Astrocyte (in vitro differentiated cells and primary cell): ENCODE measurements around the gene ANTXR1.

ENCODE experiments used
- EZH2 ChIP-seq: IDR thresholded peaks from 2 replicates; pipeline ENCODE4 v1.6.1; 2012; ENCODE audit warnings: mild to moderate bottlenecking, low read length, inconsistent platforms; ENCODE audit not compliant: insufficient read depth
- TF ChIP-seq, protein P1 (sequence below): IDR thresholded peaks from 2 replicates; pipeline ENCODE4 v1.5.1; 2011; ENCODE audit warnings: low read depth, mild to moderate bottlenecking, inconsistent platforms, low read length, moderate library complexity; ENCODE audit not compliant: insufficient read depth

DNA sequence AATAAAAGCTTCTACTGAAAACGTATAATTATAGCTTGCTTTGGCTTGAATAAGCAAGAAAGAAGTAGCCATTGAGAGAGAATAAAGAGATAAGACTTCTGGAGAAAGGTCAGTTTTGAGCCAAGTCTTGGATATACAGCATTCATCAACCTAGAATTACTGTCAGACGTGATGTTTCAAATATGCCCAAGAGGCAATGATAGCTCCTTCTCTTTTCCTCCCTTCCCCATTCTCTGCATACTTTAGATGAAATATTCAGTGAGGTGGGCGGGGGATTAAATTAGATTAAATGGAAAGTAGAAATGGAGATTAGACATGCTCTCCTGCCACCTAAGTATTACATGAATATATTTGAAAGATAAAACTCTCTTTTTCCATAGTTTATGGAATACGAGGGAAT lies 8.7 kb downstream of the ANTXR1 start:
- TF ChIP-seq EZH2, result no peak
- TF ChIP-seq, protein P1, sequence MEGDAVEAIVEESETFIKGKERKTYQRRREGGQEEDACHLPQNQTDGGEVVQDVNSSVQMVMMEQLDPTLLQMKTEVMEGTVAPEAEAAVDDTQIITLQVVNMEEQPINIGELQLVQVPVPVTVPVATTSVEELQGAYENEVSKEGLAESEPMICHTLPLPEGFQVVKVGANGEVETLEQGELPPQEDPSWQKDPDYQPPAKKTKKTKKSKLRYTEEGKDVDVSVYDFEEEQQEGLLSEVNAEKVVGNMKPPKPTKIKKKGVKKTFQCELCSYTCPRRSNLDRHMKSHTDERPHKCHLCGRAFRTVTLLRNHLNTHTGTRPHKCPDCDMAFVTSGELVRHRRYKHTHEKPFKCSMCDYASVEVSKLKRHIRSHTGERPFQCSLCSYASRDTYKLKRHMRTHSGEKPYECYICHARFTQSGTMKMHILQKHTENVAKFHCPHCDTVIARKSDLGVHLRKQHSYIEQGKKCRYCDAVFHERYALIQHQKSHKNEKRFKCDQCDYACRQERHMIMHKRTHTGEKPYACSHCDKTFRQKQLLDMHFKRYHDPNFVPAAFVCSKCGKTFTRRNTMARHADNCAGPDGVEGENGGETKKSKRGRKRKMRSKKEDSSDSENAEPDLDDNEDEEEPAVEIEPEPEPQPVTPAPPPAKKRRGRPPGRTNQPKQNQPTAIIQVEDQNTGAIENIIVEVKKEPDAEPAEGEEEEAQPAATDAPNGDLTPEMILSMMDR, result no peak
